GM21528 (cell line): ENCODE results near the gene HDAC5.
"Not testable (repeated sequence)": the region's sequence is repeated elsewhere in the genome, so short reads cannot be mapped to it uniquely, and the experiment has no call there.

Experiments
- ATAC-seq: cut with Tn5 transposase; IDR thresholded peaks from one replicate; pipeline ENCODE4 v1.9.1; 2021; ENCODE audit warnings: mild to moderate bottlenecking, moderate library complexity; ENCODE audit not compliant: unreplicated experiment, low FRiP score

HDAC5 gene

GRCh38 chr17:44123356-44124117 is at the start of gene HDAC5:
Gene HDAC5 (minus strand): TSS chr17:44123641. CDS start chr17:44117515, 6,126 bp downstream.
- ATAC-seq: peak; percentile 81

- ATAC-seq: no peak
These were observed 48.6 kb upstream of the HDAC5 start for GRCh38 chr17:44171931-44172455.

GRCh38 chr17:44170499-44171201 is 47.2 kb upstream of the HDAC5 start, which contains the start of gene ASB16:
Gene ASB16 (plus strand): TSS chr17:44170704. CDS start chr17:44170790, 86 bp downstream.
- no peak for ATAC-seq

- no peak for ATAC-seq
These were observed 46.7 kb upstream of the HDAC5 start for GRCh38 chr17:44170135-44170498.

GRCh38 chr17:44167181-44167861 is 43.9 kb upstream of the HDAC5 start:
- no peak for ATAC-seq

- ATAC-seq: no peak
These were observed 41.0 kb upstream of the HDAC5 start for GRCh38 chr17:44164476-44164875.

- ATAC-seq: no peak
These were observed 36.2 kb upstream of the HDAC5 start for GRCh38 chr17:44159519-44160210.

- no peak for ATAC-seq
These were observed 32.0 kb upstream of the HDAC5 start for GRCh38 chr17:44155488-44155887.

- no peak for ATAC-seq
These were observed 29.4 kb upstream of the HDAC5 start for GRCh38 chr17:44152875-44153274.

- ATAC-seq: no peak
These were observed 26.4 kb upstream of the HDAC5 start for GRCh38 chr17:44149750-44150329.

- not testable (repeated sequence) for ATAC-seq
These were observed 25.6 kb upstream of the HDAC5 start for GRCh38 chr17:44149066-44149465.

GRCh38 chr17:44147812-44148211 is 24.4 kb upstream of the HDAC5 start:
- no peak for ATAC-seq

GRCh38 chr17:44146375-44147346 is 23.2 kb upstream of the HDAC5 start:
- ATAC-seq: no peak

- no peak for ATAC-seq
These were observed 21.7 kb upstream of the HDAC5 start for GRCh38 chr17:44144966-44145739.

- not testable (repeated sequence) for ATAC-seq
These were observed 20.5 kb upstream of the HDAC5 start for GRCh38 chr17:44143921-44144320.

GRCh38 chr17:44137891-44138709 is 14.7 kb upstream of the HDAC5 start:
- ATAC-seq: no peak
